ENCODE data around the gene EPS8L2.

The EPS8L2 gene

DNA sequence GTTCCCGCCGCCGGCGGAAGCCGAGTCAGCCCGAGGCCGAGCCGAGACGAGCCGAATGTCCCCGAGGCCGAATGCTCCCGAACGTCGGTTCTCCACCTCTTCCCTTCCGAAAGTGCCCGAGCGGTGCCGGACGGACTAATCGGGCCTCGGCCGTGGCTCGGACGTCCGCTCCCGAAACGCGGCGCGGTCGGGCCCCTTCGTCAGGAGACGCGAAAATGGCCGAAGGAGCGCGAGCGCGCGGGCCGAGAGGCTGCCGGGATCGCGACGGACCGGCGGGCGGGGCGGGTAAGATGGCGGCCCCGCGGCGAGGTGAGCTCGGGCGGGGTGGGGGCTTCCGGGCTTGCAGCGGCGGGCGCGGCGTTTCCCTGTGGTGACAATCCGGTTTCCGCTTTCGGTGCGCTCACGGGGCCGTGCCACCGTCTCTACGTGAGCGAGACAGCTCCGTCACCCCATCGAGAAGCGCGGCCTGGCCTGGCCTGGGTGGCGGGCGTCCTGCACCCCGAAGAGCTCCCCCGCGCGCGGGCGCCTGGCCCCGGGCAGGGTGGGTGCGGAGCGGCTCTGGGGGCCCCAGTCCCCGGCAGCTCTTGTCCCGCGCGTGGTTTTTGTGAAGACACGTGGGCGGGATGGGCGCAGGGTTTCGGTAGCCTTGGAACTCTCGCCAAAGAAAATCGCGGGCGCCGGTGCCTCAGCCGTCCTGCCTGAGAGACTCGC is 10.3 kb upstream of the EPS8L2 start, which contains the start of gene TMEM80 (continued):
- TF ChIP-seq ZFHX2 (tag by site-specific recombination; conservative IDR thresholded peaks at IDR 0.05) (peak; percentile 36; the same call in 1 of the 2 replicates), KLF1 (tag by site-specific recombination; IDR thresholded peaks at IDR 0.05) (peak; percentile 16; the same call in 1 of the 2 replicates), ZNF155 (tag by site-specific recombination; IDR thresholded peaks at IDR 0.05) (no peak), KLF8 (tag by site-specific recombination; IDR thresholded peaks at IDR 0.05) (peak; percentile 62; the same call in 1 of the 2 replicates), ZNF335 (tag by site-specific recombination; conservative IDR thresholded peaks at IDR 0.05) (peak; percentile 18; the same call in 1 of the 2 replicates), ZBTB8A (tag by site-specific recombination; IDR thresholded peaks at IDR 0.05) (peak; percentile 75), ZNF16 (tag by site-specific recombination; IDR thresholded peaks at IDR 0.05; ENCODE audit: low read depth) (no peak), ZBTB48 (tag by site-specific recombination; IDR thresholded peaks at IDR 0.05) (no peak), ZNF629 (tag by site-specific recombination; IDR thresholded peaks at IDR 0.05) (no peak), ZNF416 (tag by site-specific recombination; IDR thresholded peaks at IDR 0.05) (no peak), EGR2 (tag by site-specific recombination; IDR thresholded peaks at IDR 0.05; ENCODE audit: low read depth) (peak; percentile 29; the same call in 1 of the 2 replicates), GLIS2 (tag by site-specific recombination; IDR thresholded peaks at IDR 0.05) (peak; percentile 61; the same call in 1 of the 2 replicates), ZNF223 (tag by site-specific recombination; IDR thresholded peaks at IDR 0.05) (no peak)
- TF ChIP-seq, protein P1, sequence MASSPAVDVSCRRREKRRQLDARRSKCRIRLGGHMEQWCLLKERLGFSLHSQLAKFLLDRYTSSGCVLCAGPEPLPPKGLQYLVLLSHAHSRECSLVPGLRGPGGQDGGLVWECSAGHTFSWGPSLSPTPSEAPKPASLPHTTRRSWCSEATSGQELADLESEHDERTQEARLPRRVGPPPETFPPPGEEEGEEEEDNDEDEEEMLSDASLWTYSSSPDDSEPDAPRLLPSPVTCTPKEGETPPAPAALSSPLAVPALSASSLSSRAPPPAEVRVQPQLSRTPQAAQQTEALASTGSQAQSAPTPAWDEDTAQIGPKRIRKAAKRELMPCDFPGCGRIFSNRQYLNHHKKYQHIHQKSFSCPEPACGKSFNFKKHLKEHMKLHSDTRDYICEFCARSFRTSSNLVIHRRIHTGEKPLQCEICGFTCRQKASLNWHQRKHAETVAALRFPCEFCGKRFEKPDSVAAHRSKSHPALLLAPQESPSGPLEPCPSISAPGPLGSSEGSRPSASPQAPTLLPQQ (tag by site-specific recombination; IDR thresholded peaks at IDR 0.05), result peak; percentile 41; the same call in 1 of the 2 replicates
- TF ChIP-seq, protein P2, sequence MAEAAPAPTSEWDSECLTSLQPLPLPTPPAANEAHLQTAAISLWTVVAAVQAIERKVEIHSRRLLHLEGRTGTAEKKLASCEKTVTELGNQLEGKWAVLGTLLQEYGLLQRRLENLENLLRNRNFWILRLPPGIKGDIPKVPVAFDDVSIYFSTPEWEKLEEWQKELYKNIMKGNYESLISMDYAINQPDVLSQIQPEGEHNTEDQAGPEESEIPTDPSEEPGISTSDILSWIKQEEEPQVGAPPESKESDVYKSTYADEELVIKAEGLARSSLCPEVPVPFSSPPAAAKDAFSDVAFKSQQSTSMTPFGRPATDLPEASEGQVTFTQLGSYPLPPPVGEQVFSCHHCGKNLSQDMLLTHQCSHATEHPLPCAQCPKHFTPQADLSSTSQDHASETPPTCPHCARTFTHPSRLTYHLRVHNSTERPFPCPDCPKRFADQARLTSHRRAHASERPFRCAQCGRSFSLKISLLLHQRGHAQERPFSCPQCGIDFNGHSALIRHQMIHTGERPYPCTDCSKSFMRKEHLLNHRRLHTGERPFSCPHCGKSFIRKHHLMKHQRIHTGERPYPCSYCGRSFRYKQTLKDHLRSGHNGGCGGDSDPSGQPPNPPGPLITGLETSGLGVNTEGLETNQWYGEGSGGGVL (tag by site-specific recombination; IDR thresholded peaks at IDR 0.05), result 0 out of 2 replicates have a peak, but pooled peaks have one; percentile 33

DNA sequence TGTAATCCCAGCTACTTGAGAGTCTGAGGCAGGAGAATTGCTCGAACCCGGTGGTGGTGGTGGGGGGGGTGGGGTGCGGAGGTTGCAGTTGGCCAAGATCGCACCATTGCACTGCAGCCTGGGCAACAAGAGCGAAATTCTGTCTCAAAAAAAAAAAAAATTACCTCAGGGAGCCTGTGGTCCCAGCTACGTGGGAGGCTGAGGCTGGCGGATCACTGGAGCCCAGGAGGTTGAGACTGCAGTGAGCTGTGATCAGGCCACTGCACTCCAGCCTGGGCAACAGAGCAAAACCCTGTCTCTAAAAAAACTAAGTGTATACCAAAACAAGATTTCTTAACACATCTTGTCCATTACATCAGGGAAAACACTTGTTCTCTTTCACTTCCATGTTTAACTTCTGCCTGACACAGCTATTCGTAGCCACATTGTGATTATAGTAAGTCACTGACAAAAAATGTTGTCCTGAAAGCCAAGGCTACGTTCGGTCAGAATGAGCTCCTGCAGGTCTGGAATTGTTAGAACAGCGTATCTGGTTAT is 9.0 kb upstream of the EPS8L2 start:
- Histone ChIP-seq H3K9me3 (ENCODE audit: control insufficient read depth, insufficient read depth, low read depth, low read length) (no peaks in the 10 kb centered on the region), H3K4me3 (ENCODE audit: low read depth, low read length) (no peak overlapping the region), H3K36me3 (ENCODE audit: control insufficient read depth in 2 of 2, insufficient read depth in 1 of 2, low read length in 2 of 2) (peaks cover 0 to 27% of the 10 kb centered on the region in 2 experiments; a peak in 1 of 3 replicates), H3K27ac (ENCODE audit: extremely low read depth, low read depth, low read length) (no peak overlapping the region), H3K4me1 (ENCODE audit: control insufficient read depth, insufficient read depth, low read length) (no peaks in the 10 kb centered on the region)
- TF ChIP-seq GLIS2 (tag by site-specific recombination; IDR thresholded peaks at IDR 0.05) (no peak), GLIS1 (tag by site-specific recombination; IDR thresholded peaks at IDR 0.05) (peak; percentile 9; the same call in 1 of the 2 replicates)
- ChIA-PET POLR2A (interaction anchor here (0.6 to 3.9 kb wide), 6 partner anchors 8 to 108 kb away, joined by 3 to 19 read pairs (median 10); partner anchors contain the start of gene TALDO1), CTCF (interaction anchor here (0.6 to 3.6 kb wide), 4 partner anchors 26 to 849 kb away, joined by 3 to 28 read pairs (median 10); no protein-coding TSS in a partner anchor)

DNA sequence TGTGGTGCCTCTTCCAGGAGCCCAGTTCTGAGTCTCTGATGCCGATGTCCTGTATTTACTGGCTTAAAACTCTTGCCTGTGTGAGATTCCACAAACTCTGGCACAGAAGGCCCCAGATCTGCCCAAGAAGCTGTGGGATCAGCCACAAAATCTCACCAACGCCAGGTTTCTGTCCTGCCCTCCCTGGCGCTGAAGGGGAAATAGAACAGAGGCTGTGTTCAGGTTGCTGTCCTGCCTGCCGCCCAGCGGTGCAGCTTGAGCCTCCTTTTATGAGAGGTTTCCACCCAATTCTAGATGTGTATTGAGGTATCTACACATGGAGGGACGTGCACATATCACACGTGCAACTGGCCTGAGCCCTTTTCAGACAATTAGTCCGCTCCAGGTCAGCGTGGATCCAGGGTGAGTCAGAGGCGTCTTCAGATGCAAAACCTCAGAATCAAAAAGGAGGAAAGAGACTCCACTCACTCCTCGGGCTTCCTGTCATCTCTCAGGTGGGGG is 8.2 kb upstream of the EPS8L2 start:
- CTCF ChIA-PET, result interaction anchor here (2.9 to 3.6 kb wide), 2 partner anchors 25 to 29 kb away, joined by 17 to 28 read pairs; no protein-coding TSS in a partner anchor
- no peak overlapping the region for H3K4me3 ChIP-seq (ENCODE audit: low read depth, low read length)

More for the DNA sequence above, 8.2 kb upstream of the EPS8L2 start:
- TF ChIP-seq ZNF777 (tag by site-specific recombination; IDR thresholded peaks at IDR 0.05; ENCODE audit: borderline replicate concordance), result no peak
- POLR2A ChIA-PET, result interaction anchor here (0.6 to 3.9 kb wide), 4 partner anchors 7 to 45 kb away, joined by 3 to 19 read pairs (median 10); no protein-coding TSS in a partner anchor
- Histone ChIP-seq H3K27ac (ENCODE audit: extremely low read depth, low read depth, low read length) (no peak overlapping the region), H3K36me3 (ENCODE audit: control insufficient read depth in 2 of 2, insufficient read depth in 1 of 2, low read length in 2 of 2) (peaks cover 0 to 32% of the 10 kb centered on the region in 2 experiments; a peak in 1 of 3 replicates), H3K4me1 (ENCODE audit: control insufficient read depth, insufficient read depth, low read length) (no peaks in the 10 kb centered on the region), H3K9me3 (ENCODE audit: control insufficient read depth, insufficient read depth, low read depth, low read length) (no peaks in the 10 kb centered on the region)
